Stimulated activated CD8-positive, alpha-beta memory T cell treated with anti-CD3 and anti-CD28 coated beads, Interleukin-12 subunit alpha, Interleukin-12 subunit beta, amount 100 ng/mL, for 1 hour (primary cell): ENCODE results near the gene TEX13A.
"Not testable (repeated sequence)": the region's sequence is repeated elsewhere in the genome, so short reads cannot be mapped to it uniquely, and the experiment has no call there.

Experiments used
- DNase-seq: peaks from one replicate; pipeline ENCODE4 v3.0.0-alpha.2; 2020; ENCODE audit warnings: low read depth

The TEX13A gene, protein sequence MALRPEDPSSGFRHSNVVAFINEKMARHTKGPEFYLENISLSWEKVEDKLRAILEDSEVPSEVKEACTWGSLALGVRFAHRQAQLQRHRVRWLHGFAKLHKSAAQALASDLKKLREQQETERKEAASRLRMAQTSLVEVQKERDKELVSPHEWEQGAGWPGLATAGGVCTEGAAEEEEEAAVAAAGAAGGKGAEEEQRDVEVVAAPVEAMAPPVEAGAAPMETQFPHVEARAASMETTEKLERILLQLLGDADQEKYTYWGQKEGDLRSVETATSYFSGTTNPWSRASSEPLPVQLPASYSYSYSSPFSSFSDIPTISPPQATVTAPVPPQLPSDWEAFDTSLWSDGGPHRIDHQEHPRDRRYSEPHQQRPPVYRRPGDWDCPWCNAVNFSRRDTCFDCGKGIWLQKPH

DNA sequence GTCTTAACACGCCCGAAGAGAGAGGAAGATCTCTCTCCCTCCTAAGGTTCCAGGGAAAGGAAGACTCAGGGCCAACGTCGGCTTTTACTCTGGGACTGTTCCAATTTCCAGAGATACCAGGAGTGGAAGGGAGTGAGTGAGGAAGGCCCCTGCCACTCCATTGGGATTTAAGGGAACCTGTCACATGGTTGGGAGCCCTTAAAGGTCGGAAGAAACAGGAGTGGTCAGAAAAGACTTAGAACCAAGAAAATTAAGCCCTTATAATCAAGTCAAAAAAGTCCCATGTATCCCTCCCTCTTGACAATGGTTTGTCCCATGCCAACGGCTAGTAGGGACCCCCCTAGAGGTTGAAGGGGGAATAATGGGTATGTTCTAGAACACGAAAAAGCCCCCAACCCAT lies at the start of gene TEX13A:
TEX13A (minus strand) TSS at position 59 of the 400 bp plus-strand sequence. CDS start 297 bp downstream, outside the sequence.
- DNase-seq, result no peak

DNA sequence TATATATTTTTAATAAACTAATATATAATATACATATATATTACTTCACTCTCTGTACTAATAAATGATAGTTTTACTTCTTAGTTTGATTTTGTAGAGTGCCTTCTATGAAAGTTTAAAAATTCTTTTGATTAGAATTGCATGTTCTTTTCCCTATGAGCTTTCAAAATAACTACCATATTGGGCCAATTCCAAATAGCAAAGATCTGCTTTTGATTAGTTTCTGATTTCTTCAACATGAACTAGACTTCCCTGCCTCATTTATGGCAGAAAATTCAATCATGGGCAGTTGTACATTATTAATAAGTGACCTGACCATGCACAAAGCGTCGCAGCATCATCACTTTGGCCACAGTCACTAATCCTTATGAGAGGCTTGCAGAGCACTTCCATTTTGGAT lies 48.9 kb upstream of the TEX13A start:
- no peak for DNase-seq

DNA sequence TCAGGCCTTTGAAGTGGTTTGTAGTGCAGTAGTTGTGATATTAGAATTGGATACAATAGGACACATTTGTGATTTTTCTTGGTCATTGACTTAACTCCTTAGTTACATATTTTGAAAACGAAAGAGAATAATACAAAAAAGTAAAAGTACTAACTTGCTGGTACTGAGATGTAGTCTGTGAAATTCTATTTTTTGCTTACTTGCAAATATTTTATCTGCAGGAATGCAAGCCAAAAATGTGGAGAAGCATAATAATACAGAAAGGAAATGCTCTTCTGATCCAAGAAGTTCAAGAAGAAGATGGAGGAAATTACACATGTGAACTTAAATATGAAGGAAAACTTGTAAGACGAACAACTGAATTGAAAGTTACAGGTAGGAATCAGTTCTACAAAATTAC lies 46.7 kb upstream of the TEX13A start:
- no peak for DNase-seq

DNA sequence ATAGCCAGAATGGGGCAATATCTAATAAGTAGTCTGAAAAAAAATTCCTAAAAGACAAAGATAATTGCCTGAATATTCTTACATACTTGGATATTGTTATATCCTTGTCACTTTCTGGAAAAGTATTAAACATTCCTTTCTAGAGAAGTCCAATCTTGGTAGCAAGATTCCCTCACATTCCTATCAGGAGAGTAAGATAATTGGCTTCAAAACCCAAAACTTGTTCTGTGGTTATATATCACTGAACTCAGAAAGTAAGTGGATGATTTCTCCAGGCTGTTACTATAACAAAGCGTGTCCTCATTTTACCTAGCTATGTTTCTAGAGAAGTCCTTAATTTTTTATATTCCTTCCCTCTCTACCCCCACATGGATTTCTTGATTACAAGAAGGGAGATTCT lies 46.0 kb upstream of the TEX13A start:
- no peak for DNase-seq

DNA sequence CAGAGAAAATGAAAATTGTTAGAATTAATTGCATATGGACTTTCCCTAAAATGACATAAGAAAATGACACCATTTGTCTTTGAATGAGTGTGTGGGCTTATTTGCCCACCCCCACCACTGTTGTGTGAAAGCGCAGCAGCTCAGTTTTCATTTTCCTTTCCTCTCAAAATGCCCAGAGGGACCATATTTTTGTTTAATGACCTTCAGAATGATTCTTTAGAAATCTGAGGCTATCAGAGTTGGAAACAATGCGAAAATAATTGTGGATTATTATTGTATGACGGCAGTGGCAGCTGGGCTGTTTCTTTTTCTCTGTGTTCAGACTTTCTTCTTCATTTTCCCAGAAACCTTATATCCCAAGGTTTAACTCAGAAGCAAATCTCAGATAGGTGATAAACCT lies 44.6 kb upstream of the TEX13A start:
- DNase-seq, result no peak

DNA sequence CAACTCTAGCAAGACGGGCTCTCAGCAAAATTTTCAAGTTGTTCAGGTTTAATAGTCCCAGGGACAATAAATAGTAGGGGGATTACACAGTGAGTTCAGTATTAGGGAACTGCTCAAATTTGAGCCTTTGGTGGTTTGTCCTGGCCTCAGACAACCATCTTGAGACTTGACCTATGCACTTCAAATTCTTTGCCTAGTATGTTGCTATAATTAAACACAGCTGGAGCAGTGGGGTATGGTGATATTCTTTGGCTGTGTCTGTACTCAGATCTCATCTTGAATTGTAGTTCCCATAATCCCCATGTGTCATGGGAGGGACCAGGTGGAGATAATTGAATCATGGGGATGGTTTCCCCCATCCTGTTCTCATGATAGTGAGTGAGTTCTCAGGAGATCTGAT lies 43.3 kb upstream of the TEX13A start:
- no peak for DNase-seq

DNA sequence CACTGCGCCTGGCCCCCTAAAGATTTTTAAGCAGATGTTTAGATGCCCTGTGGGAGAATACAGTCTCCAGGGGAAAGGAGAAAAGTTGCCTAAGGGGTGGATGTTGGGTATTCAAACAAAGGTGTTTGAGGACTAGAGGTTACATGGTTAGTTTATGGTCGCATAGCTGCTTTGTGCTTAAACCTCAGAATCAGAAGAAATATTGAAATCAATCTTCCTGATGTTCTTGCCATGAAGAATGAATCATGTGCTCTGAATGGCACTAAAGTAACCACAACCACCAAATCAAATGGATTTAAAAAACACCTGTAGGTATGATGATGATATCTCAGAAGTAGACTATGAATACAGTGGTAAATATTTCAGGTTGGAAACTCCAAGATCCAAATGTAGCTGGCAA lies 42.7 kb upstream of the TEX13A start:
- no peak for DNase-seq

DNA sequence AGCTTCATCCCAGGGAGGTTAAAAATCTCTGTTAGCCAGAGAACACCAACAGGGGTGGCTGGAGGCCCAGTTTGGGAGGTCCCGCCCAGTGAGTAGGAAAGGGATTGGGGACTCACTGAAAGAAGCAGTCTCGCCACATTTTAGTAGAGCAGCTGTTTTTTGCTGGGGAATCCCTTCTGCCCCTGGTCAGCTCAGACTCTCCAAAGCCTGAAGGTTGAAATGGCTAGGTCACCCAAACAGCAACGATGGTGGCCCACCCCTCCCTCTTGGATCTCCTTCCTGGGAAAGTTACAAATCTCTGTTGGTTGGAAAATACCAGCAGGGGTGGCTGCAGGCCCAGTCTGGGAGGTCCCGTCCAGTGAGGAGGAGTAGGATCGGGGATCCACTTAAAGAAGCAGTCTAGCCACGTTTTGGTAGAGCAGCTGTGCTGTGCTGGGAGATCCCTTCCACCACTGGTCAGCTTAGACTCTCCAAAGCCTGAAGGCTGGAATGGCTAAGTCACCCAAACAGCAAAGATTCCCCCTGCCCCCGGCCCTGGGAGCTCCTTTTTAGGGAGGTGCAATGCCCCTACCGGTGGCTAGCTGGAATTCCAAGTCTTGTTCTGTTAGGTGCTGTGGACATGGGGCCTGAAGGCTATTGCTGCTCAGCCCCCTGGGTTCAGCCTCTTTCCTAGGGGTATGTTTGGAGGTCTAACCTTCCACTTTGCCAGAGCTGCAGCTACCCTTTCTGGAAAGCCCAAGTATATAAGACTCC lies 40.0 kb upstream of the TEX13A start:
- no peak for DNase-seq

DNA sequence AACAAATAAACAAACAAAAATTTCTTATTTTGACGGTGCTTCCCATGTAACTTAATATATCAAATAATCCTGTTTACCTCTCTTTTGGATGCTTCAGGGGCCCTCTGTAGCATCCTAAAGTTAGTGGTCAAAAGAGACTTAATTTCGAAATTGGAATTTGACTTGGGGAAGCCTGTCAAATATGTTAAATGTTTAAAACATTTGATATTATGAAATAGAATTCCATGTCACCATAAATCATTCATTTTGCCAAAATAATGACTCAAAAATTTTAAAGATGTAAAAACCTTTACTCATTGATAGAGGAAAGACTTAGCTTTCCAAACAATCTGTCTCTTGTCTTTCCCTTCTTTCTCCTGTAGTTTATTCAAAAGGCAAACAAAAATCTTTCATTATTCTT lies 20.6 kb upstream of the TEX13A start:
- no peak for DNase-seq

DNA sequence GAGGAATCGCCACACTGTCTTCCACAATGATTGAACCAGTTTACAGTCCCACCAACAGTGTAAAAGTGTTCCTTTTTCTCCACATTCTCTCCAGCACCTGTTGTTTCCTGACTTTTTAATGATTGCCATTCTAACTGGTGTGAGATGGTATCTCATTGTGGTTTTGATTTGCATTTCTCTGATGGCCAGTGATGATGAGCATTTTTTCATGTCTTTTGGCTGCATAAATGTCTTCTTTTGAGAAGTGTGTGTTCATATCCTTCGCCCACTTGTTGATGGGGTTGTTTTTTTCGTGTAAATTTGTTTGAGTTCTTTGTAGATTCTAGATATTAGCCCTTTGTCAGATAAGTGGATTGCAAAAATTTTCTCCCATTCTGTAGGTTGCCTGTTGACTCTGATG lies 16.9 kb upstream of the TEX13A start:
- not testable (repeated sequence) for DNase-seq

DNA sequence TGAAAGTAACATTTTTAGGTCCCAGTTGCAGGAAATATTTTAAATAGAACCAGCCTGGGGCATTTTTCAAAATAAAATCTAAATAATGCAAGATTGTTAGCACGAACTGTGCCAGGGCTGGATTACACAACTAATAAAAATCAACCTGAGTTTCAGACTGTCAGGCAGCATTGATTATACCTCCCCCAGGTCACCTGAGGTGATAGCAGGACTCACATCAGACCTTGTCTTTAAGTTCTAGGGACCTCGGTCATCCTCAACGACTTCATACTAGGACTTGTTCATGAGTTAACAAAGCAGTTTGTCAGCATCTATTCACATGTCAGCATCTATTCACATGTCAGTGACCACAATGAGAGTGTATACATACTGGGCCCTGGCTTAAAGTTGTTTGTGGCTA lies 8.7 kb upstream of the TEX13A start:
- DNase-seq, result no peak

DNA sequence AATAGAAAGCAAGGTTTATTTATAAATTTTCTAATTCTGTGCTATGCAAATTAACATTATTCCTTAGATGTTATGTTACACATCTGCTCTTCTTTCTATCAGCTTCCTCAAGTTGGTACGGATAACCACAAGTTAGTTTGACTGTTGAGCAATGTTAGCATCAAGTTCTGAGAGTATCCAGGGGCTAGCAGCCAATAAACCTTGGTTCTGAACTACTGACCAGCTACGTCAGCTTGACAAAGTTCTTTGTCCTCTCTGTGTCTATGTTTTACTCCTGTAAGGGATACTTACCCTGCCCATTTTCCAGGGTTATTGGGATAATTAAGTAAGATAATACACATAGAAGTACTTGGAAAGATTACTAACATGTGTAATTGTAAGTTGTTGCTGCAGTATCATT lies 8.1 kb upstream of the TEX13A start:
- DNase-seq, result no peak

DNA sequence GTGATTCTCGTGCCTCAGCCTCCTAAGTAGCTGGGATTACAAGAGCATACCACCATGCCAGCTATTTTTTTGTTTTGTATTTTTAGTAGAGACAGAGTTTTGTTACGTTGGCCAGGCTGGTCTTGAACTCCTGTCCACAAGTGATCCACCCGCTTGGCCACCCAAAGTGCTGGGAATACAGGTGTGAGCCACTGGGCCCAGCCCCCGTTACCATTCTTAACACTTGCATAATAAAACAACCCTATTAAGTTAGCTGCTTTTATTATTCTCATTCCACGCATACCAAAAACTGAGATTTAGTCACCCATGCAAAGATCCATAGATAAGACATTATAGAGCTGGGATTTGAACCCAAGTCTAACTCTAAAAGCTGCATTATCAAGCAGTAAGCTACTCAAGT lies 6.0 kb upstream of the TEX13A start:
- no peak for DNase-seq

DNA sequence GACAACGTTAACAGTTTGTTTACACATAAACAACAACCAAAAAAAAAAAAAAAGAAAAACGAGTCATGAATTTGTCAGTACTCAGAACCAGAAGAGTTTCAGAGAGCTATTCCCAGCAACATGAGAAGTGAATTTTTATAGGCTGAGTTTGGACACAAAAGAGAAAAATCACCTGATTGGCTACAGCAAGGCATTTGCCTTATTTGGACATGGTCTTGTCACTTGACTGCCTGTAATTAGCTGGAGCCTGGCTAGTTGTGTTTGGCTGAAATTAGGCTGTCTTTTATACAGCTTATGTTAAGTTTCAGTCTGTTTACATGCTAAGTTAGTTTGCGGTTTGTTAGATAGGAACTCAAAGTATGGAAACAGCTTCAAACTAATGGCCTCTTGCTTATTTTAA lies 880 bp upstream of the TEX13A start:
- no peak for DNase-seq

DNA sequence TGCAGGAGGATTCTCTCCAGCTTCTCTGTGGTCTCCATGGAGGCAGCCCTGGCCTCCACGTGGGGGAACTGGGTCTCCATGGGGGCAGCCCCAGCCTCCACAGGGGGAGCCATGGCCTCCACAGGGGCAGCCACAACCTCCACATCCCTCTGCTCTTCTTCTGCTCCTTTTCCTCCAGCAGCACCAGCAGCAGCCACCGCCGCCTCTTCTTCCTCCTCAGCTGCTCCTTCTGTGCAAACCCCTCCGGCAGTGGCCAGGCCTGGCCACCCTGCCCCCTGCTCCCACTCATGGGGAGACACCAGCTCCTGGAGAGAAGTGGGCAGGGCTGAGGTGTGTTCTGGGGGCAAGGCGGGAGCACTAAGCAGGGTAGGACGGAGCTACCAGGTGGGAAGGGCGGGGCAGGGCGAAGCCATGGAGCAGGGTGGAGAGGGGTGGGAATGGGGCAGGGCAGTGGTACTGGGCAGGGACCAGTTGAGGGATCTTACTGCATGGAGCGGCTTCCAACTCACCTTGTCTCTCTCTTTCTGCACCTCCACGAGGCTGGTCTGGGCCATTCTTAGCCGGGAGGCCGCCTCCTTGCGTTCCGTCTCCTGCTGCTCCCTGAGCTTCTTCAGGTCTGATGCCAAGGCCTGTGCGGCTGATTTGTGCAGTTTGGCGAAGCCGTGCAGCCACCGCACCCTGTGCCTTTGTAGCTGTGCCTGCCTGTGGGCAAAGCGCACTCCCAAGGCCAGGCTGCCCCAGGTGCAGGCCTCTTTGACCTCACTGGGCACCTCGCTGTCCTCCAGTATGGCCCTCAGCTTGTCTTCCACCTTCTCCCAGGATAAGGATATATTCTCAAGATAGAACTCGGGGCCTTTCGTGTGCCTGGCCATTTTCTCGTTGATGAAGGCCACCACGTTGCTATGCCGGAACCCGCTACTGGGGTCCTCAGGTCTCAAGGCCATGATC lies 766 bp downstream of the TEX13A start:
- DNase-seq, result no peak

DNA sequence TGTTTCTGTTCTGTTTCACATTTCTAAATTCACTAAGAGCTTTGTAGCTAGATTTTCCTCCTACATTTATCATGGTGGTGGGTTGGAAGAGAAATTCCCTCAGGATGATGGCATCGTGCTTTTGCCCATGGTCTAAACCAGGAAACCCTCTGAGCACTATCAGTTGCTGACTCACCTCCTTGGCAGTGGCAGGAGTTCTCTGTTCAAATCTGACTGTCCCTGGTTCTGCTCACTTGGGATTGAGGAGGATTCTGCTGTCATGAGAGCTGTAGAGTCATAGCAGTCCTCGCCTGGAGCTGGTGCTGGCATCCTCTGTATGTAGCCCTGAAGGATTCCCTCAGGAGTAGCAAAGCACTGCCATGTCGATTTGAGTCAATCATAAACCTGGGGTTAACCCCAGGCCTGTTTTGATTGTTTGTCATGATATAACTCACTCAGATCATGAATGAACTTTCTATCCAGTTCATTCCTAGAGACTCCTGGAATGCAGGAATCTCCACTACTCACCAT lies 9.4 kb downstream of the TEX13A start:
- DNase-seq, result no peak

DNA sequence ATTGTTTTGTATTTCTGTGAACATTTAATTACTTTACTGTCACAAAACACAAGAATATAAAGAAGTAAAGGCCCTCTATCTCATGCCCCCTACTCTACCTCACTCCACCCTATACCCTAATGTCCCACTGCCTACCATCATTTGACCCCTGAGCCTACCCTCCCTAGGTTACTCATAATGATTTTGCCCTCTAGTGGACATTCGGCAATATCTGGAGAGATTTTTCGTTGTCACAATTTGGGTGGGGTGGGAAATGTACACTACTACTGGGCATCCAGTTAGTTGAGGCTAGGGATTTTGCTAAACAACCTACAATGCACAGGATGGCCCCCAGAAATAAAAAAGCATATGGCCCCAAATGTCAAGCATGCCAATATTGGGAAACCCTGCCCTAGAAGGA lies 10.2 kb downstream of the TEX13A start:
- DNase-seq, result no peak

DNA sequence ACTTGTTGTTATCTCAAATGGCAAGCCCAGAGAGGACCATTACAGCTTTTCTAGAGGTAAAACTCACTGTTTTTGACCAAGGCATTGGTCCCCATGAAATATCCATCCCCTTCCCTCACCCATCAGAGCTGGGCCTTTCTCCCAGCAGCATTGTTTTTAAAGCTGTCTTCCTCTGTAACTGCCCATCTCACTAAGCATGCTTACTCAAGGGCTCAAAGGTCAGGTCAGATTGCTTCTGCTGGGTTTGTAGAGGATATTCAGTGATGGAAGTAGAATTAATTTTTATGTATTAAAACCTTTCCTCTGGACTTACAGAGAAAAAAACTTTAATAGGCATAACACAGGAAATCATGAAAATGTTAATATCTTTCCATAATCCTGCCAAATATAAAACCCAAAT lies 11.1 kb downstream of the TEX13A start:
- DNase-seq, result no peak

DNA sequence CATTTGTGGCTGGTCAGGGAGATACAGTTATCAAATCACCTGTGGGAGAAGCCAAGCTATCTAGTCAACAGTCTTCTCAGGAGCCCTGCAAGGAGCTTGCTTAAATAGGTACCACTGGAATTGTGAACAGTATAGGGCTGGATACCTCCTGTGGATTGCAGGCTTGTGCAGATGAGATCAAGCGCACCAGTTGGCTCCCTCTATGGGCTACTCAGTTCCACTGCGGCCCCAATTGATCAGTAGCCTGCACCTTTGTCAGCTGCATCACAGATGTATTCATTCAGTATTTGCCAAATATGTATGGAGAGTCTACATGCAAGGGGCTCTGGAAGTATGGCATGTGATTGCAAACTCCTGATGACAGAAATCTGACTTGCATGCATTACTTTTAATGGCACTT lies 28.6 kb downstream of the TEX13A start:
- DNase-seq, result no peak

DNA sequence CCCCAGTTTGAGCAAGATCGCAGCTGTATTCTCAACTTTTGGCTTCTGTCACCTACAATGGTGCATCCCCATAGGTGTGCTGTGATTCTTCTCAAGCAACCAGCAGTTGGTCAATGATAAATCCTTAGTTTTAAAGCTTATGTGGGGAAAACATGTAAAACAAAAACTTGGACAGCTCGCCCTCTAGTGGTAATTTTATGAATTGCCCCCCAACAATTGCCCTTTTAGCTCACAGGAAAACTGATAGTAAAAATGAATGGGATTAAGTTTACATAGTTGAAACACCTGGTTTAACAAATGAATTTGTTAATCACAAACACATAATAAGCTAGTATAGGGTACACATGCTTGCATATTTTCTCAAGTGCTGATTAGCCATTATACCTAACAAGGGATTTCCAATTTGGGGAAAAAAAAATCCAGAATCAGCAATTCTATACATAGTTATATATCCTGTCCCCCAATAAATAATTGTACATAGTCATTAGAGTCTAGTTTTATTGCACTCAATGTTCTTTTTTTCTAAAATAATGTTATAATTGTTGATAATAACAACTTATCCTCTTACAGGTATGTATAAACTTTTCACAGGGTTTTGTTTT lies 30.1 kb downstream of the TEX13A start:
- DNase-seq, result no peak

DNA sequence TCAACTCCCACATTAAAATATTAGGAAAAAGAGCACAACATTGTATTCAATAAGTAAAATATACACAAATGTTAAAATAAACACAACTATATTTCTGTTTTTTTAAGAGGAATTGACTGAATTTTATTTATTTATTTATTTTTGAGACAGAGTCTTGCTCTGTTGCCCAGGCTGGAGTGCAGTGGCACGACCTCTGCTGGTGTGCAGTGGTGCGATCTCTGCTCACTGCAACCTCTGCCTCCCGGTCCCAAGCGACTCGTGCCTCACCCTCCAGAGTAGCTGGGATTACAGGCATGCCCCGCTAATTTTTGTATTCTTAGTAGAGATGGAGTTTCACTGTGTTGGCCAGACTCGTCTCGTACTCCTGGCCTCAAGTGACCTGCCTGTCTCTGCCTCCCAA lies 31.4 kb downstream of the TEX13A start:
- DNase-seq, result no peak

DNA sequence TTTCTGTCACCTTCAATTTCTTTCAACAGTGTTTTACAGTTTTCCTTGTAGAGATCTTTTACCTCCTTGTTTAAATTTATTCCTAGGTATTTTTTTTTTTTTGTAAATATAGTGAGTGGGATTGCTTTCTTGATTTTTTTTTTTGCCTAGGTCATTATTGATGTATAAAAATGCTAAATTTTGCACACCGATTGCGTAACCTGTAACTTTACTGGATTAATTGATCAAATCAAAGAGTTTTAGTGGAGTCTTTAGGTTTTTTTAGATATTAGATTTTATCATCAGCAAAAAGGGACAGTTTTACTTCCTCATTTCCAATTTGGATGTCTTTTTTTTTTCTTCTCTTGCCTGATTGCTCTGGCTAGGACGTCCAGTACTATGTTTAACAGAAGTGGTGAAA lies 40.9 kb downstream of the TEX13A start:
- no peak for DNase-seq
